ENCODE data around the gene CPNE2. TPM values are rescaled to one million over a fixed set of nuclear protein-coding genes. Genes with fewer than 3 reads are reported as not detected.

Gene CPNE2
- total and polyA plus RNA-seq, 2 of the 8 experiments (the other 6 are each of a cell fraction or from before 2014, with no cell fraction given): 10.6 to 39.5 TPM

DNA sequence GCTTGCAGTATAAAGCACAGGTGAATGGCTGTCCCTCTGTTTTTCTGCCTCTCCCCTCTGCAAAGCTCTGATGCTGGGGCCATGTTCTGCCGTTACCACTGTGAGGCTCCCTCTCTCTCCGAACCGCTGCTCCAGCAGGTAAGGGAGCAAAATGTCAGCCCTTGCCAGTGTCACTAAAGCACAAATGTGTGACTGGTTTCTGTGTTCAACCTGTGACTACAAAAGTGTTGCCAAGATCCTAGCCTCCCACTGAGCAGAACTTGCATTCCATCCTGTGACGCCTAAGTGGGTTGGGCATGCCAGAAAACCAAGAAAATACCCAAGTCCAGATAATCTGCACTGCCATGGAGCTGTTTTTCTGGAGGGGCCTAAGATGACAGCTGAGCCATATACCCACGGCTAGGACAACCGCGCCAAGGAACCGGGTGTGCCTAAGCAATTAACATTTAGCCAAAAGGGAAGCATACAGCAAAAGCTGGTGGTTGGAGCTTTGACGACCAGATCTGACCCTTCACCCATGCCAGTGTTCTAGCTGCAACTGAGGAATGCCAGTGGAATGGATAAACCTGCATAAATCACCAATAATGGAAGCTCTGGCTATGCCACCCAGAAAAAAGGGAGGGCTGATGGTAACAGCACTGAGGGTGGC lies 58.4 kb downstream of the CPNE2 start:
- H3K9ac ChIP-seq (replicated peaks in 1 of 4; ENCODE audit: extremely low read depth in 1 of 4, low read depth in 3 of 4, low read length in 3 of 4): no peak overlapping the region
- H3K9me3 ChIP-seq (ENCODE audit: insufficient read depth in 2 of 2, low read depth in 1 of 2, low read length in 1 of 2): no peaks in the 10 kb centered on the region
- H3K23me2 ChIP-seq (ENCODE audit: low read depth, low read length): no peaks in the 10 kb centered on the region
- H2AK5ac ChIP-seq (ENCODE audit: low read depth, low read length): peak overlapping the region; percentile 34; the same call in 1 of the 2 replicates
- no peaks in the 10 kb centered on the region for H4K20me1 ChIP-seq (replicated peaks in 1 of 2; ENCODE audit: control insufficient read depth in 1 of 2, insufficient read depth in 2 of 2, low read length in 2 of 2)
- no peak overlapping the region for H3K14ac ChIP-seq (ENCODE audit: insufficient read length)
- no peak overlapping the region for H3K56ac ChIP-seq (replicated peaks; ENCODE audit: insufficient read length, low read depth, low read length)
- peaks cover 13 to 28% (median 15%) of the 10 kb centered on the region in 4 experiments for H3K4me1 ChIP-seq (replicated peaks in 1 of 4; ENCODE audit: control insufficient read depth in 3 of 4, insufficient read depth in 4 of 4, low read length in 3 of 4)
- no peak overlapping the region for H2AFZ ChIP-seq (ENCODE audit: low read length)
- H2BK20ac ChIP-seq (ENCODE audit: low read length): no peak overlapping the region
- H2BK12ac ChIP-seq (ENCODE audit: low read depth, low read length): no peak overlapping the region
- H2BK120ac ChIP-seq (replicated peaks; ENCODE audit: low read depth, low read length): no peak overlapping the region
- WGBS, 2 experiments (ENCODE audit: extremely low coverage in 1 of 2, insufficient coverage in 1 of 2, insufficient read length in 1 of 2, insufficient replicate concordance in 2 of 2, low coverage in 1 of 2, low lambda C conversion rate in 2 of 2, missing lambda C conversion rate in 1 of 2): 89% methylated on average over 9 of the region's 9 CpGs; no CpG with 5 or more reads in 1 of the 2 experiments
- peak overlapping the region; percentile 69; the same call in 1 of the 2 replicates for H2BK5ac ChIP-seq (ENCODE audit: low read depth, low read length)
- no peak overlapping the region for H3K4ac ChIP-seq (replicated peaks; ENCODE audit: insufficient read length, low read depth, low read length)
- ChIA-PET POLR2A (ENCODE audit: partially characterized antibody) (interaction anchor here (0.8 to 3.0 kb wide), 8 partner anchors 9 to 204 kb away, joined by 3 to 11 read pairs (median 4); partner anchors contain the start of genes PSME3IP1 and RSPRY1), CTCF (ENCODE audit: partially characterized antibody) (interaction anchor here (0.5 to 2.4 kb wide), 25 partner anchors 9 to 669 kb away, joined by 3 to 9 read pairs (median 3); no protein-coding TSS in a partner anchor)
- no peak overlapping the region for H3K23ac ChIP-seq (ENCODE audit: insufficient read length)
- no peaks in the 10 kb centered on the region for H3K79me2 ChIP-seq (ENCODE audit: control insufficient read depth in 1 of 2, insufficient read depth in 2 of 2, low read length in 2 of 2)
- H2BK15ac ChIP-seq (ENCODE audit: low read length): no peak overlapping the region
- FAIRE-seq: no peak
- no peak for DNase-seq (ENCODE audit: low read depth in 1 of 2, low spot score in 2 of 2)
- no peak overlapping the region for H3K27ac ChIP-seq (ENCODE audit: low read depth, low read length)
- no peaks in the 10 kb centered on the region for H3K27me3 ChIP-seq (replicated peaks in 1 of 4; ENCODE audit: control insufficient read depth in 3 of 4, extremely low read depth in 1 of 4, insufficient read depth in 3 of 4, low read length in 3 of 4)
- H3K4me3 ChIP-seq (ENCODE audit: extremely low read depth in 1 of 4, insufficient read depth in 2 of 4, low read depth in 3 of 4, low read length in 4 of 4): no peak overlapping the region
- H4K8ac ChIP-seq (ENCODE audit: extremely low read depth, insufficient read depth, low read length): no peak overlapping the region
- H3K79me1 ChIP-seq (ENCODE audit: low read depth, low read length): no peaks in the 10 kb centered on the region
- no peak overlapping the region for H4K91ac ChIP-seq (replicated peaks; ENCODE audit: insufficient read length, low read length)
- no peak overlapping the region for H3K18ac ChIP-seq (ENCODE audit: extremely low read depth, low read length)
- H3K4me2 ChIP-seq (ENCODE audit: insufficient read depth in 1 of 2, low read depth in 2 of 2, low read length in 2 of 2): peak overlapping the region in 1 of 2 experiments; percentile 3; a peak in 1 of 4 replicates
- no peak overlapping the region for H4K5ac ChIP-seq (ENCODE audit: insufficient read length, low read depth, low read length)
- H3K36me3 ChIP-seq (ENCODE audit: control insufficient read depth in 2 of 4, insufficient read depth in 4 of 4, low read length in 3 of 4): peaks cover 13 to 29% (median 20%) of the 10 kb centered on the region in 4 experiments; a peak in 7 of 8 replicates
- TF ChIP-seq EZH2 (IDR thresholded peaks at IDR 0.05; ENCODE audit: low read depth, low read length, severe bottlenecking) (no peak), RAD21 (IDR thresholded peaks at IDR 0.05 in 1 of 2, conservative IDR thresholded peaks at IDR 0.05 in 1 of 2; ENCODE audit: low read depth in 2 of 2, low read length in 2 of 2) (peak in 1 of 2 experiments; percentile 12; a peak in 1 of 4 replicates), NRF1 (IDR thresholded peaks at IDR 0.05; ENCODE audit: low read depth, low read length) (no peak), POU5F1 (IDR thresholded peaks at IDR 0.05; ENCODE audit: low read depth, low read length) (no peak), SIX5 (IDR thresholded peaks at IDR 0.05; ENCODE audit: low read depth, low read length) (no peak), BRCA1 (IDR thresholded peaks at IDR 0.05; ENCODE audit: low read depth, low read length) (no peak), ZNF274 (IDR thresholded peaks at IDR 0.05; ENCODE audit: borderline replicate concordance, extremely low read depth, low read length) (no peak), SRF (IDR thresholded peaks at IDR 0.05; ENCODE audit: low read depth, low read length) (no peak), NANOG (IDR thresholded peaks at IDR 0.05; ENCODE audit: insufficient read depth, low read depth, low read length, poor library complexity, severe bottlenecking) (no peak), RXRA (IDR thresholded peaks at IDR 0.05; ENCODE audit: insufficient read depth, low read depth, low read length) (no peak)
- TF ChIP-seq, protein P1, sequence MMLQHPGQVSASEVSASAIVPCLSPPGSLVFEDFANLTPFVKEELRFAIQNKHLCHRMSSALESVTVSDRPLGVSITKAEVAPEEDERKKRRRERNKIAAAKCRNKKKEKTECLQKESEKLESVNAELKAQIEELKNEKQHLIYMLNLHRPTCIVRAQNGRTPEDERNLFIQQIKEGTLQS (IDR thresholded peaks at IDR 0.05; ENCODE audit: insufficient read depth, low read depth, low read length): no peak
